Activated naive CD8-positive, alpha-beta T cell treated with anti-CD3 and anti-CD28 coated beads for 36 hours (primary cell): Measurements from ENCODE around the gene TTLL4. TPM values are rescaled to one million over a fixed set of nuclear protein-coding genes. Genes with fewer than 3 reads are reported as not detected.

Source experiments
- DNase-seq: peaks from one replicate; pipeline ENCODE4 v3.0.0; 2021
- H3K27ac Mint-ChIP-seq: one replicate; pipeline ENCODE4 v1.8.0; 2022; ENCODE audit warnings: mild to moderate bottlenecking, moderate library complexity, mixed read lengths
- H3K27me3 Mint-ChIP-seq: one replicate; pipeline ENCODE4 v1.8.0; 2022; ENCODE audit warnings: mild to moderate bottlenecking, mixed read lengths
- H3K36me3 Mint-ChIP-seq: one replicate; pipeline ENCODE4 v1.8.0; 2021; ENCODE audit warnings: mild to moderate bottlenecking, mixed read lengths
- H3K4me1 Mint-ChIP-seq: one replicate; pipeline ENCODE4 v1.8.0; 2021; ENCODE audit warnings: mixed read lengths
- H3K4me3 Mint-ChIP-seq: one replicate; pipeline ENCODE4 v1.8.0; 2022; ENCODE audit warnings: mild to moderate bottlenecking, moderate library complexity, mixed read lengths
- H3K9me3 Mint-ChIP-seq: one replicate; pipeline ENCODE4 v1.8.0; 2022; ENCODE audit warnings: mixed read lengths
- total RNA-seq, 2 experiments: library from RNA; stranded (reverse); gene quantifications; one replicate each; pipeline ENCODE4 v1.2.3, GENCODE V29; 2021

The TTLL4 gene
- total RNA-seq, 2 experiments from 2014 or later = 34.2 to 36.7 TPM

- peaks cover 1% of the 10 kb centered on the region for H3K36me3 Mint-ChIP-seq
- H3K9me3 Mint-ChIP-seq = no peaks in the 10 kb centered on the region
- DNase-seq = no peak
- H3K4me1 Mint-ChIP-seq = no peaks in the 10 kb centered on the region
- no peaks in the 10 kb centered on the region for H3K27me3 Mint-ChIP-seq
- no peak overlapping the region for H3K4me3 Mint-ChIP-seq
- H3K27ac Mint-ChIP-seq = no peak overlapping the region
Measured at GRCh38 chr2:218698885-218699284, 11.8 kb upstream of the TTLL4 start.

- Mint-ChIP-seq H3K27me3 (peaks cover 4% of the 10 kb centered on the region), H3K4me3 (no peak overlapping the region), H3K27ac (no peak overlapping the region), H3K4me1 (no peaks in the 10 kb centered on the region), H3K36me3 (no peaks in the 10 kb centered on the region), H3K9me3 (no peaks in the 10 kb centered on the region)
- DNase-seq = no peak
Measured at GRCh38 chr2:218701806-218702205, 8.8 kb upstream of the TTLL4 start.

- DNase-seq = no peak
- Mint-ChIP-seq H3K36me3 (no peaks in the 10 kb centered on the region), H3K4me1 (no peaks in the 10 kb centered on the region), H3K9me3 (no peaks in the 10 kb centered on the region), H3K27me3 (peaks cover 8% of the 10 kb centered on the region), H3K27ac (no peak overlapping the region), H3K4me3 (no peak overlapping the region)
Measured at GRCh38 chr2:218703341-218703740, 7.3 kb upstream of the TTLL4 start.

GRCh38 chr2:218708086-218708485 lies 2.5 kb upstream of the TTLL4 start:
- Mint-ChIP-seq H3K27ac (no peak overlapping the region), H3K9me3 (no peaks in the 10 kb centered on the region), H3K4me1 (peaks cover 9% of the 10 kb centered on the region), H3K27me3 (peaks cover 8% of the 10 kb centered on the region), H3K36me3 (peaks cover 3% of the 10 kb centered on the region), H3K4me3 (no peak overlapping the region)
- no peak for DNase-seq

GRCh38 chr2:218709908-218710307 lies 727 bp upstream of the TTLL4 start:
- H3K27me3 Mint-ChIP-seq = peaks cover 8% of the 10 kb centered on the region
- no peak for DNase-seq

GRCh38 chr2:218710334-218710686 lies 325 bp upstream of the TTLL4 start:
- H3K36me3 Mint-ChIP-seq = peaks cover 3% of the 10 kb centered on the region
- H3K27me3 Mint-ChIP-seq = peaks cover 8% of the 10 kb centered on the region
- no peaks in the 10 kb centered on the region for H3K9me3 Mint-ChIP-seq
- peak overlapping the region; percentile 85 for H3K27ac Mint-ChIP-seq
- H3K4me3 Mint-ChIP-seq = peak overlapping the region; percentile 97
- peaks cover 16% of the 10 kb centered on the region for H3K4me1 Mint-ChIP-seq
- DNase-seq = no peak

More at GRCh38 chr2:218709908-218710307, 727 bp upstream of the TTLL4 start:
- Mint-ChIP-seq H3K36me3 (peaks cover 3% of the 10 kb centered on the region), H3K27ac (peak overlapping the region; percentile 25), H3K4me1 (peaks cover 16% of the 10 kb centered on the region), H3K9me3 (no peaks in the 10 kb centered on the region), H3K4me3 (peak overlapping the region; percentile 22)

GRCh38 chr2:218711550-218711929 lies 905 bp downstream of the TTLL4 start:
- H3K27me3 Mint-ChIP-seq = peaks cover 4% of the 10 kb centered on the region
- DNase-seq = no peak
- H3K4me3 Mint-ChIP-seq = peak overlapping the region; percentile 97
- H3K36me3 Mint-ChIP-seq = peaks cover 6% of the 10 kb centered on the region
- no peaks in the 10 kb centered on the region for H3K9me3 Mint-ChIP-seq
- H3K27ac Mint-ChIP-seq = peak overlapping the region; percentile 85
- peaks cover 16% of the 10 kb centered on the region for H3K4me1 Mint-ChIP-seq

GRCh38 chr2:218713922-218714321 lies 3.3 kb downstream of the TTLL4 start:
- Mint-ChIP-seq H3K27me3 (no peaks in the 10 kb centered on the region), H3K4me3 (no peak overlapping the region), H3K4me1 (peaks cover 21% of the 10 kb centered on the region), H3K36me3 (peaks cover 9% of the 10 kb centered on the region), H3K9me3 (no peaks in the 10 kb centered on the region), H3K27ac (no peak overlapping the region)
- DNase-seq = no peak

- Mint-ChIP-seq H3K27me3 (no peaks in the 10 kb centered on the region), H3K36me3 (peaks cover 13% of the 10 kb centered on the region), H3K4me1 (peaks cover 21% of the 10 kb centered on the region), H3K9me3 (no peaks in the 10 kb centered on the region), H3K4me3 (no peak overlapping the region), H3K27ac (no peak overlapping the region)
- DNase-seq = no peak
Measured at GRCh38 chr2:218716070-218716469, 5.4 kb downstream of the TTLL4 start.

- Mint-ChIP-seq H3K27me3 (no peaks in the 10 kb centered on the region), H3K36me3 (peaks cover 10% of the 10 kb centered on the region), H3K27ac (no peak overlapping the region), H3K4me1 (peaks cover 13% of the 10 kb centered on the region), H3K4me3 (no peak overlapping the region), H3K9me3 (no peaks in the 10 kb centered on the region)
- DNase-seq = no peak
Measured at GRCh38 chr2:218717262-218717661, 6.6 kb downstream of the TTLL4 start.

- Mint-ChIP-seq H3K4me1 (peaks cover 18% of the 10 kb centered on the region), H3K4me3 (no peak overlapping the region), H3K27me3 (no peaks in the 10 kb centered on the region)
Measured at GRCh38 chr2:218718058-218718457, 7.4 kb downstream of the TTLL4 start.

GRCh38 chr2:218719457-218719856 lies 8.8 kb downstream of the TTLL4 start:
- H3K27me3 Mint-ChIP-seq = no peaks in the 10 kb centered on the region
- no peak for DNase-seq
- no peaks in the 10 kb centered on the region for H3K9me3 Mint-ChIP-seq
- no peak overlapping the region for H3K4me3 Mint-ChIP-seq
- H3K27ac Mint-ChIP-seq = no peak overlapping the region
- peaks cover 12% of the 10 kb centered on the region for H3K36me3 Mint-ChIP-seq
- peaks cover 11% of the 10 kb centered on the region for H3K4me1 Mint-ChIP-seq

More at GRCh38 chr2:218718058-218718457, 7.4 kb downstream of the TTLL4 start:
- no peak for DNase-seq
- H3K27ac Mint-ChIP-seq = no peak overlapping the region
- H3K9me3 Mint-ChIP-seq = no peaks in the 10 kb centered on the region
- H3K36me3 Mint-ChIP-seq = peaks cover 10% of the 10 kb centered on the region

GRCh38 chr2:218720048-218721041 lies 9.7 kb downstream of the TTLL4 start:
- Mint-ChIP-seq H3K4me3 (no peak overlapping the region), H3K27me3 (no peaks in the 10 kb centered on the region), H3K36me3 (peaks cover 18% of the 10 kb centered on the region), H3K4me1 (peaks cover 11% of the 10 kb centered on the region), H3K9me3 (peaks cover 2% of the 10 kb centered on the region), H3K27ac (no peak overlapping the region)
- no peak for DNase-seq

GRCh38 chr2:218721488-218721887 lies 10.9 kb downstream of the TTLL4 start:
- H3K27me3 Mint-ChIP-seq = no peaks in the 10 kb centered on the region
- peaks cover 12% of the 10 kb centered on the region for H3K9me3 Mint-ChIP-seq
- H3K36me3 Mint-ChIP-seq = peaks cover 26% of the 10 kb centered on the region
- no peak overlapping the region for H3K27ac Mint-ChIP-seq
- H3K4me3 Mint-ChIP-seq = no peak overlapping the region
- DNase-seq = no peak
- H3K4me1 Mint-ChIP-seq = peaks cover 11% of the 10 kb centered on the region

GRCh38 chr2:218721934-218722333 lies 11.3 kb downstream of the TTLL4 start:
- no peak for DNase-seq
- H3K27me3 Mint-ChIP-seq = no peaks in the 10 kb centered on the region
- no peak overlapping the region for H3K27ac Mint-ChIP-seq
- peaks cover 30% of the 10 kb centered on the region for H3K36me3 Mint-ChIP-seq
- no peak overlapping the region for H3K4me3 Mint-ChIP-seq
- peaks cover 12% of the 10 kb centered on the region for H3K9me3 Mint-ChIP-seq
- H3K4me1 Mint-ChIP-seq = peaks cover 11% of the 10 kb centered on the region

- no peak overlapping the region for H3K4me3 Mint-ChIP-seq
- no peaks in the 10 kb centered on the region for H3K27me3 Mint-ChIP-seq
- peaks cover 10% of the 10 kb centered on the region for H3K4me1 Mint-ChIP-seq
- H3K9me3 Mint-ChIP-seq = peaks cover 13% of the 10 kb centered on the region
- no peak overlapping the region for H3K27ac Mint-ChIP-seq
- peaks cover 33% of the 10 kb centered on the region for H3K36me3 Mint-ChIP-seq
- DNase-seq = no peak
Measured at GRCh38 chr2:218722419-218722818, 11.8 kb downstream of the TTLL4 start.
